ENCODE measurements around the gene ZNF324. TPM values are rescaled to one million over a fixed set of nuclear protein-coding genes. Genes with fewer than 3 reads are reported as not detected.
A peak's percentile ranks its signal among the peaks of the same experiment; 100 is the strongest.

The ZNF324 gene
- 12.1 and 40.1 TPM in 2 replicates for total RNA-seq (2011; cell fraction: chromatin; rRNA removed; ENCODE audit: low replicate concordance)
- 42.5 and 54.9 TPM in 2 replicates for total RNA-seq (2011; cell fraction: nucleolus; rRNA removed)
- total RNA-seq (2011; cell fraction: nucleoplasm; rRNA removed): 15.9 and 21.7 TPM in 2 replicates
- total RNA-seq (2014; rRNA removed) (15.4 and 15.8 TPM in 2 replicates), total RNA-seq (2014; rRNA removed; fragmentation: Illumina TruSeq; extraction: Trizol) (3.0 and 3.5 TPM in 2 replicates), total RNA-seq (2015; rRNA removed; fragmentation: Illumina TruSeq; extraction: Trizol) (9.6 and 11.0 TPM in 2 replicates), total RNA-seq (2021) (14.0 and 16.4 TPM in 2 replicates), polyA plus RNA-seq (2011; rRNA removed) (4.5 and 5.3 TPM in 2 replicates), polyA plus RNA-seq (2014; fragmentation: Illumina TruSeq; extraction: Trizol) (4.1 and 6.9 TPM in 2 replicates), polyA plus RNA-seq (2014; fragmentation: Nextera tagmentation; extraction: Ambion mirVana) (1 to 10 TPM in 1 of 2 experiments, under 1 TPM in 1; 0.92 to 1.2 TPM), polyA plus RNA-seq (2014; rRNA removed) (7.5 and 8.3 TPM in 2 replicates), polyA minus RNA-seq (2011; rRNA and poly(A)+ RNA removed) (7.5 and 12.5 TPM in 2 replicates), Bru-seq, nascent RNA (percentile 75 among the genes with signal in this experiment), BruChase-seq, experiment 1, labeled RNA remaining after a 2-hour chase (percentile 71 among the genes with signal in this experiment), BruChase-seq, experiment 2, labeled RNA remaining after a 6-hour chase (percentile 70 among the genes with signal in this experiment)
- 6.1 and 18.5 TPM in 2 replicates for polyA plus RNA-seq (2011; cell fraction: cytosol; rRNA removed)
- 8.6 and 17.6 TPM in 2 replicates for polyA plus RNA-seq (2011; cell fraction: nucleus; rRNA removed)
- 6.9 and 7.9 TPM in 2 replicates for polyA plus RNA-seq (2012)
- 9.4 and 10.3 TPM in 2 replicates for polyA minus RNA-seq (2011; cell fraction: cytosol; rRNA and poly(A)+ RNA removed)
- 31.7 and 40.8 TPM in 2 replicates for polyA minus RNA-seq (2011; cell fraction: nucleus; rRNA and poly(A)+ RNA removed)
- long read RNA-seq, experiment 1, full-length matches to known transcripts: 26 of 79 reads
- long read RNA-seq, experiment 1, partial matches to known transcripts: 5 of 79 reads
- long read RNA-seq, experiment 1, other reads (novel, unspliced or antisense): 48 of 79 reads
- long read RNA-seq, experiment 2, transcript ZNF324-201 (4 exons, 3,000 nt): major isoform, 5 of 18 reads
- long read RNA-seq, experiment 2, partial matches to known transcripts: 1 of 18 reads
- long read RNA-seq, experiment 2, other reads (novel, unspliced or antisense): 12 of 18 reads
- long read RNA-seq, experiment 3, partial matches to known transcripts: 0 of 6 reads
- long read RNA-seq, experiment 3, other reads (novel, unspliced or antisense): 4 of 6 reads

DNA sequence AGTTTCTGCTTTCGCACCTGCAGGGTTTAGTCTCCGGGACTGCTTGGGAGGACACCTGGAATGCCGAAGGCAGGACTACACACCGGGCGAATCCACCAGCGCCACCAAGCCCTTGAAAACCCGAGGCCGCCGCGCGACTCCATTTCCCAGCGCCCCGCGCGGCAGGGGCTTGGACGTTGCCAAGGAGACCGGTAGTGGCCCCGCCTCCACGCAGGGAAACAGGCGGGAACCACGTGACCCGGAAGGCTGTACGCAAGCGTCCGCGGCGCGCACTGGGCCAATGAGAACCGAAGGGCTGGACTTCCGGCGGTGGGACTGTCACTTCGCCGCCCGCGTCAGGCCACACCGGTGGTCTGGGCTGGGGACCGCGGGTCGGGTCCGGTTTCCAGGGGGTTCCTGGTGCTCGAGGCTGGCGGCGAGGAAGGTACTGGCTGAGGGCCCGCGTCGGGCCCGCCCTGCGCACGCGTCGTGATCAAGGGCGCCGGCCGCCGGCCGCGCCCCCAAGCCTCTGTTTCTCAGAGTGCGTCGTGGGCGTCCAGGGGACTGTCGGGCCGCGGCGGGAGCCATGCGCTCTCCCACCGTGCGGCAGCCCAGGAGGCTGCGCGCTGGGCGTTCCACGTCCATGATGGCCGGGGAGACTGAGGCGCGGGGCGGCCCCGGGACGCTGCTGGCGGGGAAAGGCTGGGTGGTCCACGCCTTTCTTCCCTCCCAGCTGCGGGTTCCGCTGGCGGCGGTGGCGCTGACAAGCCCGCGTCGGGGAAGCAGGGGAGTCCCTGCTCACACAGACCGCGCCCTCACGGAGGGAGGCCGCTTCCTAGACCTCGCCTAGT lies at the start of gene ZNF324:
ZNF324 (plus strand) TSS at position 321 of the 830 bp plus-strand sequence. CDS start 2,106 bp downstream, outside the sequence.
- ChIA-PET CTCF (ENCODE audit: low intra/inter-chr PET ratio) (no interaction called here), POLR2A (interaction anchor here (0.6 to 1.3 kb wide), 5 partner anchors 9 to 104 kb away, joined by 3 to 6 read pairs (median 4); partner anchors contain the start of genes ZNF324B, ZNF446 and ZNF497)
- under 1% methylated on average over 78 of the region's 92 CpGs for WGBS (ENCODE audit: insufficient coverage, low coverage, missing lambda C conversion rate)
- Histone ChIP-seq H3K9ac (ENCODE audit: insufficient read depth in 1 of 2, low read depth in 2 of 2, low read length in 2 of 2) (peak within 1 kb of the TSS; percentile 74 to 97), H3K9me3 (replicated peaks; ENCODE audit: control insufficient read depth, insufficient read depth, low read depth, low read length) (no peaks in the 10 kb centered on the region), H3K9me1 (ENCODE audit: control insufficient read depth, insufficient read depth, low read length) (peaks cover 14% of the 10 kb centered on the region), H3K4me3 (peak within 1 kb of the TSS; percentile 71), H3K36me3 (ENCODE audit: control insufficient read depth, insufficient read depth, low read length) (peaks cover 24% of the 10 kb centered on the region; the same call in 2 of the 3 replicates), H3K27ac (ENCODE audit: extremely low read depth, low read depth, low read length) (peak within 1 kb of the TSS; percentile 58), H3K4me1 (replicated peaks in 1 of 2; ENCODE audit: control insufficient read depth in 2 of 2, insufficient read depth in 2 of 2, low read length in 2 of 2) (peaks cover 10 to 24% of the 10 kb centered on the region in 2 experiments; a peak in 4 of 5 replicates), H4K20me1 (replicated peaks; ENCODE audit: control insufficient read depth, insufficient read depth, low read length) (no peaks in the 10 kb centered on the region), H3K27me3 (ENCODE audit: control insufficient read depth in 2 of 2, insufficient read depth in 2 of 2, low read length in 2 of 2) (no peaks in the 10 kb centered on the region), H3K4me2 (ENCODE audit: insufficient read depth, low read length) (peak within 1 kb of the TSS; percentile 92), H3K79me2 (ENCODE audit: control insufficient read depth, insufficient read depth, low read length) (peaks cover 26% of the 10 kb centered on the region), H2AFZ (ENCODE audit: low read depth, low read length) (peak within 1 kb of the TSS; percentile 98)
- peak; percentile 95 to 99 (median 97) for DNase-seq (ENCODE audit: extremely low read depth in 1 of 4, low spot score in 3 of 4)
- intact Hi-C loops (cut with micrococcal nuclease) (loop anchor here (5.0 kb wide), 1 partner anchor 60 kb away; the partner anchor contains the start of gene ZNF584), in situ Hi-C loops (cut with MboI) (no loop called here)
- no TSS peak for BruUV-seq (replicated peaks)
- peak; percentile 98 for FAIRE-seq
- peak; percentile 97 for ATAC-seq
- TF ChIP-seq SIRT6 (IDR thresholded peaks at IDR 0.05; ENCODE audit: low read depth, low read length) (no peak), ZNF347 (CRISPR knock-in tag; IDR thresholded peaks at IDR 0.05; ENCODE audit: low read depth) (no peak), ZKSCAN3 (CRISPR knock-in tag; IDR thresholded peaks at IDR 0.05) (no peak), GATA2 (CRISPR knock-in tag; IDR thresholded peaks at IDR 0.05) (no peak), CREB3 (tag; conservative IDR thresholded peaks at IDR 0.05; ENCODE audit: low read depth) (no peak), SAP30 (IDR thresholded peaks at IDR 0.05; ENCODE audit: borderline replicate concordance, insufficient read depth, low read depth, low read length, poor library complexity, severe bottlenecking) (peak; percentile 94), CCAR2 (IDR thresholded peaks at IDR 0.05; ENCODE audit: low read depth, low read length) (no peak), TAF9B (IDR thresholded peaks at IDR 0.05; ENCODE audit: partially characterized antibody) (no peak), SRF (CRISPR knock-in tag; IDR thresholded peaks at IDR 0.05) (no peak), USF2 (CRISPR knock-in tag; IDR thresholded peaks at IDR 0.05) (peak; percentile 97), CBFA2T2 (conservative IDR thresholded peaks at IDR 0.05) (peak; percentile 92)
- TF ChIP-seq, protein P1, sequence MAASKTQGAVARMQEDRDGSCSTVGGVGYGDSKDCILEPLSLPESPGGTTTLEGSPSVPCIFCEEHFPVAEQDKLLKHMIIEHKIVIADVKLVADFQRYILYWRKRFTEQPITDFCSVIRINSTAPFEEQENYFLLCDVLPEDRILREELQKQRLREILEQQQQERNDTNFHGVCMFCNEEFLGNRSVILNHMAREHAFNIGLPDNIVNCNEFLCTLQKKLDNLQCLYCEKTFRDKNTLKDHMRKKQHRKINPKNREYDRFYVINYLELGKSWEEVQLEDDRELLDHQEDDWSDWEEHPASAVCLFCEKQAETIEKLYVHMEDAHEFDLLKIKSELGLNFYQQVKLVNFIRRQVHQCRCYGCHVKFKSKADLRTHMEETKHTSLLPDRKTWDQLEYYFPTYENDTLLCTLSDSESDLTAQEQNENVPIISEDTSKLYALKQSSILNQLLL (CRISPR knock-in tag; IDR thresholded peaks at IDR 0.05; ENCODE audit: borderline replicate concordance): no peak

Measured in K562 (cell line).